ENCODE data around the gene GPR156.

Gene GPR156

GRCh38 chr3:120192159-120192558, 92.9 kb downstream of the GPR156 start:
- Histone ChIP-seq H3K27ac (ENCODE audit: low read depth, low read length, poor library complexity, severe bottlenecking) (no peak overlapping the region), H4K20me1 (ENCODE audit: insufficient read depth, low read length) (no peaks in the 10 kb centered on the region), H3F3A (ENCODE audit: insufficient read depth, low read length) (no peaks in the 10 kb centered on the region), H3K27me3 (ENCODE audit: insufficient read depth, low read length) (no peaks in the 10 kb centered on the region), H3K4me1 (ENCODE audit: insufficient read depth, low read length, severe bottlenecking) (no peaks in the 10 kb centered on the region), H2AFZ (ENCODE audit: low read length) (no peak overlapping the region), H3K4me2 (ENCODE audit: low read length) (no peak overlapping the region), H3K9me2 (ENCODE audit: low read depth, low read length) (no peaks in the 10 kb centered on the region), H3K36me3 (ENCODE audit: insufficient read depth, low read length) (no peaks in the 10 kb centered on the region), H3K9ac (ENCODE audit: low read length) (no peak overlapping the region), H3K79me2 (ENCODE audit: insufficient read depth, low read length) (no peaks in the 10 kb centered on the region), H3K9me3 (ENCODE audit: low read length) (no peaks in the 10 kb centered on the region), H3K4me3 (ENCODE audit: low read depth, low read length, poor library complexity, severe bottlenecking) (no peak overlapping the region)
- TF ChIP-seq EZH2 (IDR thresholded peaks at IDR 0.05; ENCODE audit: borderline replicate concordance, low read length): no peak
- no peak for TF ChIP-seq CTCF (IDR thresholded peaks at IDR 0.05; ENCODE audit: low read length)

GRCh38 chr3:120182613-120183511, 102.2 kb downstream of the GPR156 start:
- no peaks in the 10 kb centered on the region for H3K9me3 ChIP-seq (ENCODE audit: low read length)
- no peaks in the 10 kb centered on the region for H3K9me2 ChIP-seq (ENCODE audit: low read depth, low read length)
- H3K4me2 ChIP-seq (ENCODE audit: low read length): no peak overlapping the region
- no peaks in the 10 kb centered on the region for H4K20me1 ChIP-seq (ENCODE audit: insufficient read depth, low read length)
- no peak overlapping the region for H3K9ac ChIP-seq (ENCODE audit: low read length)
- no peaks in the 10 kb centered on the region for H3K79me2 ChIP-seq (ENCODE audit: insufficient read depth, low read length)
- H3K27me3 ChIP-seq (ENCODE audit: insufficient read depth, low read length): no peaks in the 10 kb centered on the region
- no peak overlapping the region for H3K27ac ChIP-seq (ENCODE audit: low read depth, low read length, poor library complexity, severe bottlenecking)
- H3K4me3 ChIP-seq (ENCODE audit: low read depth, low read length, poor library complexity, severe bottlenecking): no peak overlapping the region
- no peaks in the 10 kb centered on the region for H3F3A ChIP-seq (ENCODE audit: insufficient read depth, low read length)
- no peaks in the 10 kb centered on the region for H3K4me1 ChIP-seq (ENCODE audit: insufficient read depth, low read length, severe bottlenecking)
- no peaks in the 10 kb centered on the region for H3K36me3 ChIP-seq (ENCODE audit: insufficient read depth, low read length)
- H2AFZ ChIP-seq (ENCODE audit: low read length): no peak overlapping the region
- TF ChIP-seq EZH2 (IDR thresholded peaks at IDR 0.05; ENCODE audit: borderline replicate concordance, low read length) (no peak), CTCF (IDR thresholded peaks at IDR 0.05; ENCODE audit: low read length) (peak; percentile 46)

- Histone ChIP-seq H3K36me3 (ENCODE audit: insufficient read depth, low read length) (no peaks in the 10 kb centered on the region), H3K27ac (ENCODE audit: low read depth, low read length, poor library complexity, severe bottlenecking) (no peak overlapping the region)
Measured at GRCh38 chr3:120181632-120182031, 103.4 kb downstream of the GPR156 start.

More at GRCh38 chr3:120181632-120182031, 103.4 kb downstream of the GPR156 start:
- Histone ChIP-seq H3K79me2 (ENCODE audit: insufficient read depth, low read length) (no peaks in the 10 kb centered on the region), H4K20me1 (ENCODE audit: insufficient read depth, low read length) (no peaks in the 10 kb centered on the region), H3K27me3 (ENCODE audit: insufficient read depth, low read length) (no peaks in the 10 kb centered on the region), H3F3A (ENCODE audit: insufficient read depth, low read length) (no peaks in the 10 kb centered on the region), H2AFZ (ENCODE audit: low read length) (no peak overlapping the region), H3K9me2 (ENCODE audit: low read depth, low read length) (no peaks in the 10 kb centered on the region), H3K9ac (ENCODE audit: low read length) (no peak overlapping the region), H3K4me2 (ENCODE audit: low read length) (no peak overlapping the region), H3K4me3 (ENCODE audit: low read depth, low read length, poor library complexity, severe bottlenecking) (no peak overlapping the region), H3K9me3 (ENCODE audit: low read length) (no peaks in the 10 kb centered on the region), H3K4me1 (ENCODE audit: insufficient read depth, low read length, severe bottlenecking) (no peaks in the 10 kb centered on the region)
- TF ChIP-seq CTCF (IDR thresholded peaks at IDR 0.05; ENCODE audit: low read length) (no peak; the same call in 1 of the 2 replicates), EZH2 (IDR thresholded peaks at IDR 0.05; ENCODE audit: borderline replicate concordance, low read length) (no peak)

All from OCI-LY1 (cell line).